Astrocyte of the cerebellum (primary cell): ENCODE data around the gene PCDH9.

Experiments used
- DNase-seq: peaks from one replicate; pipeline ENCODE4 v3.0.0-alpha.2; 2011; ENCODE audit warnings: low read depth
- H3K4me3 ChIP-seq: 2 replicates; pipeline ENCODE4 v1.5.1; 2011; ENCODE audit warnings: mild to moderate bottlenecking, low read depth, low read length, moderate library complexity
- in situ Hi-C: cut with HindIII; loops from 2 replicates; pipeline ENCODE4 v1.10.0; 2017; ENCODE audit warnings: low sequenced_read_pairs
- TF ChIP-seq, protein P1 (sequence below): IDR thresholded peaks from 2 replicates; pipeline ENCODE4 v1.5.1; 2012; ENCODE audit warnings: low read length, low read depth, moderate library complexity, mild to moderate bottlenecking; ENCODE audit errors: missing control alignments

PCDH9 gene

DNA sequence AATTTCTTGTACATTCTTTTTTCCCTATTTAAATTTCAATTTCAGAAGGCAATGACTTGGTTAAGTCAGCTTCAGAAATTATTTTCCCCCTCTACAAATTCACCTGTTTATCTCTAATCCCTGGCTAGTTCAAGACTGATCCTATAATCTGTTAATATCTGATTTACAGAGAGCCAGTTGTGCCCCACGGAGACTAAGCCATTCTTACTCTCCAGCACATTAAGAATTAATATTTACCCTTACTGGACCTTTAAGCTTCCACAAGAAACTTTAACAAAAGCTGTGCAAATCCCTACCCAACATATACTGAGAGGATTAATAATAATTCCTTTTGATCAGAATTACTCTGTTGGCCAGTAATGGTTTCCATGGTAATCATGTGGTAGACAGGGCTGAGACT, 786.2 kb downstream of the PCDH9 start:
- TF ChIP-seq, protein P1, sequence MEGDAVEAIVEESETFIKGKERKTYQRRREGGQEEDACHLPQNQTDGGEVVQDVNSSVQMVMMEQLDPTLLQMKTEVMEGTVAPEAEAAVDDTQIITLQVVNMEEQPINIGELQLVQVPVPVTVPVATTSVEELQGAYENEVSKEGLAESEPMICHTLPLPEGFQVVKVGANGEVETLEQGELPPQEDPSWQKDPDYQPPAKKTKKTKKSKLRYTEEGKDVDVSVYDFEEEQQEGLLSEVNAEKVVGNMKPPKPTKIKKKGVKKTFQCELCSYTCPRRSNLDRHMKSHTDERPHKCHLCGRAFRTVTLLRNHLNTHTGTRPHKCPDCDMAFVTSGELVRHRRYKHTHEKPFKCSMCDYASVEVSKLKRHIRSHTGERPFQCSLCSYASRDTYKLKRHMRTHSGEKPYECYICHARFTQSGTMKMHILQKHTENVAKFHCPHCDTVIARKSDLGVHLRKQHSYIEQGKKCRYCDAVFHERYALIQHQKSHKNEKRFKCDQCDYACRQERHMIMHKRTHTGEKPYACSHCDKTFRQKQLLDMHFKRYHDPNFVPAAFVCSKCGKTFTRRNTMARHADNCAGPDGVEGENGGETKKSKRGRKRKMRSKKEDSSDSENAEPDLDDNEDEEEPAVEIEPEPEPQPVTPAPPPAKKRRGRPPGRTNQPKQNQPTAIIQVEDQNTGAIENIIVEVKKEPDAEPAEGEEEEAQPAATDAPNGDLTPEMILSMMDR, result no peak
- DNase-seq, result no peak
- in situ Hi-C loops, result no loop called here
- no peak overlapping the region for H3K4me3 ChIP-seq

DNA sequence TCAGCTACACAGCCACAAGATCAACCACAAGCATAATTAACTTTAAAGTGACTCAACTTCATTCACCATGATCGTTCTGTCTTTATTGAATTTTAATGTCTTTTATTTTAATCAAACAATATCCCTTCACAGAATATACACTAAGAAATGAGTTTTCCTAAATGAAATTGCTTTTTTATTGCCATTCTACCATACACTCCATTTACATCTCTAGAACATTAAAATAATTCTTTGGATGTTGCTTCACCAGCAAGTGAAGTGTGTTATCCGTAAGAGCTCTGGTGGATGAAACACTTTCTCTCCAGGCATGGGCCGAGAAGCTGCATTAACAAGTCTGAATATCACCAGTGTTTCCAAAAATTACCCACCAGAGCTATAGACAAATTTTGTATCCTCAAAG, 789.2 kb downstream of the PCDH9 start:
- in situ Hi-C loops, result no loop called here
- DNase-seq, result no peak
- H3K4me3 ChIP-seq, result no peak overlapping the region
- TF ChIP-seq, protein P1, result no peak

DNA sequence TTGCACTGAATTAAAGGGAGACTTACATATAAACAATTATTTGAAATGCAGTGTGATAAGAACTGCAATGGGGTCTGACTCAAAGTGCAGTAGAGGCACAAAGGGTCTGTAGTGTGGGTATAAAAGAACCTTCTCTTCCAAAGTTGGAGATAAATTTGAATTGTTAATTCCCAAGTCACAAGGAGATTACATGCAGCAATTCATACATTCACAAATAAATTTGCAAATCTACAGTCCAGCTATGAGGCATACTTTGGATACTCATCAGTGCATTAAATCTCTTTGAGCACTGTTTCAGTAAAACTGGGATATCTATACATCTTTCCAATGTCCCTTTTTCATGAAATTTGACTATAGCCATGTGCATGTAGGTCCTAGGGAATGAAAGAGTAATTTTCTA, 799.4 kb downstream of the PCDH9 start:
- no peak for DNase-seq
- H3K4me3 ChIP-seq, result no peak overlapping the region
- TF ChIP-seq, protein P1, result no peak
- in situ Hi-C loops, result no loop called here

DNA sequence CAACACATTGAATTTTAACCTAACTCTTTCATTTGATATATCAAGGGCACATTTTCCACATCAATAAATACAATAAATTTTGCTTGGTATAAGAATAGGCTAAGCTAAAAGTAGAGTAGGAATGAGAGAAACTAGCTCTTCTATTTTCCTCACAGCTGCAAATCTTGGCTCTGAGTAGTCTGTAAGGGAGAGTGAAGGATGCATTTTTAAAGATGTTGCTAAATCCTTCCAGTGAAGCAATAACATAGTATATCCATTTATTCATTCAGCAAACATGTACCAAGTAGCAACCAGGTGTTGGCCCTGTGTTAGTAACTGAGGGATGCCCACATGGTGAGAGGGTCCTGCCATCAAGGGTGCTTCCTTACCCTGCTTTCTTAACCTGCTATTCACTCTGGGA, 799.9 kb downstream of the PCDH9 start:
- TF ChIP-seq, protein P1, result no peak
- DNase-seq, result no peak
- H3K4me3 ChIP-seq, result no peak overlapping the region
- in situ Hi-C loops, result no loop called here

DNA sequence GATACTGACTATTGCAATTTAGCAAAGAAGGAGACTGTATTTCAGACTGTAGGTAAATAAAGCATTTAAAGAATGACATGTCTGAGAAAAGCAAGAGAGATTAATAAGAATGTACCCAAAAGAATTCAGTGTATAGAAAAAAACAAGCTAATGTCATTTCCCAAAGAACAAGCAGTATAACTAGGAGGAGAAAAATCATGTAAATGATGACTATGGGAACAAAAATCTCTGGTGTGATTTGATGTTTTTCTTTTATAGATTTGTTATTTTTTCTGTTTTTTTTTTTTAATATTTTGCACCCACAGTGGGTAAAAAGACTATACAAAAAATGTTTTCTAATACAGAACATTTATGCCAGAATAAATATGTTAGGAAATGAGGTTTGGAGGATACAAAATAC, 801.0 kb downstream of the PCDH9 start:
- H3K4me3 ChIP-seq, result no peak overlapping the region
- TF ChIP-seq, protein P1, result no peak
- DNase-seq, result no peak
- in situ Hi-C loops, result no loop called here

DNA sequence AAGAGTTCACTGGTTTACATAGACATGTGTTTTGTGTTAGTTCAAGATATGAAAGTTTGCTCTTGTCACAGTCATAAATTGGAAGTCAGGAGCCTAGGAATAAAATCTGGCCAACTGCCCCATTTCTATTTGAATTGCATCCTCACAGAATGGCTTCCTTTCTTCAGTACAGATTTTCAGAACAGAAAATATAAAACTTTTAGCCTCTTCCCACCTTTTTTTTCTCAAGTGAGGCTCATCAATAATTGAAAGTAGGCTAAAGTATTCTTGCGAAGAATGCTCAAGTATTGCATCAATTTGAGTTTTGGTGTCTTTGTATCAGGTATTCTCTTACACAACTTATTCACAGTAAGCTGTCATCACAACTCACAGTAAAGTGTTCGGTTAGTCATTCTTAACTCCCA, 802.7 kb downstream of the PCDH9 start:
- H3K4me3 ChIP-seq, result no peak overlapping the region
- DNase-seq, result no peak
- TF ChIP-seq, protein P1, result no peak
- in situ Hi-C loops, result no loop called here

DNA sequence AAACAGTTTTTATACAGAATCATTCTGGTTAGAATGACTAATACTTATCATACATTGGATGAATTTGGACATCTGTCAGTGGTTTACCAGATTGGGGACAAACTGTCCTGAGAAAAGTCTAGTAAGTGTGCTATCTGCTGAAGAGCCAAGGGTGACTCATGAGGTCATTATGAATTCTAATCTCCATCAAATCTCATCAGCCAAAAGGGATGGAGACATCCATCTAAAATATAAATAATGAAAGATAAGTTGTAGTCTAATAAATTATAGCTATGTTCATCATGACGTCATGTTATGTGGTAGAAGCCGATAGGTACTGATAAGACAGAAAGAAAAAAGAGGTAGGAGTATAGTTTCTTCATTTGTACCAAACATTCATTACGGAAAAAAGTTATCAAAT, 804.4 kb downstream of the PCDH9 start:
- H3K4me3 ChIP-seq, result no peak overlapping the region
- in situ Hi-C loops, result no loop called here
- no peak for DNase-seq
- TF ChIP-seq, protein P1, result no peak
